NCI-H748 treated with DMSO at 0.1 percent for 48 hours (cell line): ENCODE data around the gene TPTE2.
"Not testable (repeated sequence)": the region's sequence is repeated elsewhere in the genome, so short reads cannot be mapped to it uniquely, and the experiment has no call there.

Experiments
- DNase-seq: peaks from one replicate; lab custom pipeline; 2025; lab: John Stamatoyannopoulos, UW

The TPTE2 gene

GRCh38 chr13:19567820-19568534 is 6.6 kb upstream of the TPTE2 start:
- DNase-seq, result no peak

- no peak for DNase-seq
Measured at GRCh38 chr13:19561585-19561984, 253 bp upstream of the TPTE2 start.

- DNase-seq, result not testable (repeated sequence)
Measured at GRCh38 chr13:19560672-19561071, 660 bp downstream of the TPTE2 start.

- DNase-seq, result not testable (repeated sequence)
Measured at GRCh38 chr13:19559739-19560138, 1.6 kb downstream of the TPTE2 start.

- DNase-seq, result not testable (repeated sequence)
Measured at GRCh38 chr13:19557287-19557686, 4.0 kb downstream of the TPTE2 start.

GRCh38 chr13:19549245-19549644 is 12.1 kb downstream of the TPTE2 start:
- not testable (repeated sequence) for DNase-seq

GRCh38 chr13:19525634-19526033 is 35.7 kb downstream of the TPTE2 start:
- not testable (repeated sequence) for DNase-seq

GRCh38 chr13:19519049-19519448 is 42.3 kb downstream of the TPTE2 start:
- no peak for DNase-seq

- not testable (repeated sequence) for DNase-seq
Measured at GRCh38 chr13:19507623-19508022, 53.7 kb downstream of the TPTE2 start.

GRCh38 chr13:19460126-19460525 is 101.2 kb downstream of the TPTE2 start:
- DNase-seq, result not testable (repeated sequence)

GRCh38 chr13:19439056-19439686 is 122.2 kb downstream of the TPTE2 start:
- peak; percentile 46 for DNase-seq

- DNase-seq, result not testable (repeated sequence)
Measured at GRCh38 chr13:19437780-19438179, 123.6 kb downstream of the TPTE2 start.

- DNase-seq, result not testable (repeated sequence)
Measured at GRCh38 chr13:19422236-19422635, 139.1 kb downstream of the TPTE2 start.

GRCh38 chr13:19412494-19412893 is 148.8 kb downstream of the TPTE2 start:
- DNase-seq, result not testable (repeated sequence)

- not testable (repeated sequence) for DNase-seq
Measured at GRCh38 chr13:19382746-19383511, 178.4 kb downstream of the TPTE2 start.

- DNase-seq, result no peak
Measured at GRCh38 chr13:19382111-19382510, 179.2 kb downstream of the TPTE2 start.
